ENCODE results near the gene FRMD8. TPM values are rescaled to one million over a fixed set of nuclear protein-coding genes. Genes with fewer than 3 reads are reported as not detected.

Gene FRMD8
- total RNA-seq, 1 donor from 2014 or later, result 21.9 TPM

DNA sequence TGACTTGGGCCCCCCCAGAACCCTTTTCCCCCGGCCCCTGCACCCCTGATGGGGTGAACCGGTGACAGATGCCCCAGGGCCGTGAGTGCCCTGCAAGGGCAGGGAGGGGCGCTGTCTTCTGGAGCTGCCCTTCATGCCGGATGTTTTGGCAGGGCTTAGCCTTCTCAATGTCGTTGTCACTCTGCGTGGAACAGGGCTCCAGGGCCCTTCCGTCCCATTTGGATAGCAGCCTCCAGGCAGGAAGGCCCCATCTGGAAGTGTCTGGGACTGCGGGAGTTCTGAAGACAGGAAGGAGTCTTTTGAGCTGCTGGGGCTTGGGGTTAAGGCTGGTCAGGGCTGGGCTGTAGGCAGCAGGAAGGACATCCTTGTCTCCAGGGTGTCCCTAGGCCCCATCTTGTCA, 4.6 kb downstream of the FRMD8 start:
- FAIRE-seq (no peak), DNase-seq (ENCODE audit: low read depth) (no peak)
- TF ChIP-seq, protein P1, sequence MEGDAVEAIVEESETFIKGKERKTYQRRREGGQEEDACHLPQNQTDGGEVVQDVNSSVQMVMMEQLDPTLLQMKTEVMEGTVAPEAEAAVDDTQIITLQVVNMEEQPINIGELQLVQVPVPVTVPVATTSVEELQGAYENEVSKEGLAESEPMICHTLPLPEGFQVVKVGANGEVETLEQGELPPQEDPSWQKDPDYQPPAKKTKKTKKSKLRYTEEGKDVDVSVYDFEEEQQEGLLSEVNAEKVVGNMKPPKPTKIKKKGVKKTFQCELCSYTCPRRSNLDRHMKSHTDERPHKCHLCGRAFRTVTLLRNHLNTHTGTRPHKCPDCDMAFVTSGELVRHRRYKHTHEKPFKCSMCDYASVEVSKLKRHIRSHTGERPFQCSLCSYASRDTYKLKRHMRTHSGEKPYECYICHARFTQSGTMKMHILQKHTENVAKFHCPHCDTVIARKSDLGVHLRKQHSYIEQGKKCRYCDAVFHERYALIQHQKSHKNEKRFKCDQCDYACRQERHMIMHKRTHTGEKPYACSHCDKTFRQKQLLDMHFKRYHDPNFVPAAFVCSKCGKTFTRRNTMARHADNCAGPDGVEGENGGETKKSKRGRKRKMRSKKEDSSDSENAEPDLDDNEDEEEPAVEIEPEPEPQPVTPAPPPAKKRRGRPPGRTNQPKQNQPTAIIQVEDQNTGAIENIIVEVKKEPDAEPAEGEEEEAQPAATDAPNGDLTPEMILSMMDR (IDR thresholded peaks at IDR 0.05; ENCODE audit: insufficient read depth, low read length, severe bottlenecking), result no peak
- Histone ChIP-seq H3K27me3 (ENCODE audit: control insufficient read depth, insufficient read depth, low read length) (no peaks in the 10 kb centered on the region), H3K4me3 (ENCODE audit: low read depth, low read length) (no peak overlapping the region), H3K36me3 (ENCODE audit: control insufficient read depth, insufficient read depth, low read length) (peaks cover 47% of the 10 kb centered on the region)

DNA sequence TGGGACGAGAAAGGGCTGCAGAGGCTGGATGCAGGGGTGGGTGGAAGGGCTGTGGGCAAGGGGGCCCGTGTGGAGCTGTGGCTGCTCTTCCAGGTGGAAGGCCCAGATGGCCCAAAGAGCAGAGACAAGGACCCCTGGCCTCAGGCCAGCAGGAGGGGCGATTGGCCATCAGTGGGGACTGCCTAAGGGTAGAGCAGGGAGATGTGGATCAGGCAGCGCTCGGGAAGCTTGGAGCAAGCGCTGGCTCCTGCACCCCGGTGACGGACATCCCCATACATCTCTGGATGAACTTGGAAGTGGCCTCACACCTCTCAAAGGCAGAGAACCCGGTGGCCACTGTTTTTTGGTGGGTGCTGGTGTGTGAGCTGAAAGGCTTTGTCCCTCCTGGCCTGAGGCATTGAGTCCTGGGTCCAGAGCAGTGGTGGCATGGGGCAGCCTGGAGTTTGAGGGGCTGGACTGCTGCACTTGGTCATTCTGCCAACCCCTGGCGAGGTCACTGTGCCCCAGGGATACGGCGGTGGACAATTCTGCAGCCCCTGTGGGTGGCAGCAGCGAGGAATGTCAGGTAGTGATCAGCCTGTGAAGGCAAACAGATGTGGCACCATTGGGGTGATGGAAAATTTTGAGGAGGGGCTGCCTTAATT, 5.9 kb downstream of the FRMD8 start:
- Histone ChIP-seq H3K27me3 (ENCODE audit: control insufficient read depth, insufficient read depth, low read length) (no peaks in the 10 kb centered on the region), H3K36me3 (ENCODE audit: control insufficient read depth, insufficient read depth, low read length) (peaks cover 55% of the 10 kb centered on the region)
- no peak for FAIRE-seq

DNA sequence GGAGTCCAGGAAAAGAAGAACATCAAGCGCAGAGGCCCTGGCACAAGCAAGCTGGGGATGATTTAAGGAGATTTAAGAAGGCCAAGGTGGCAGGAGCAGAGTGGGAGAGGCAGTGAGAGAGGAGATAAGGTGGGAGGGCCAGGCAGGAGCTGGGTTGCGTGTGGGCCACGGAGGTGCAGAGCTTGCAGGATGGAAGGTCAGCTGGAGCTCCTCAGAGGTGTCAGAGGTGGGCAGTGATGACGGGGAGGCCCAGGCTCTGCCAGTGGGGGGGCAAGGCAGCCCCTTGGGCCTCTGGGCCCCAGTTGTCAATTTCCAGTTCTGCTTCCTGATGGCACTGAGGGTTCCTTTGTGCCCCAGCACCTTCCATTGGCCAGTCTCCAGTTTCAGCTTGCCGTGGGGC, 6.5 kb downstream of the FRMD8 start:
- Histone ChIP-seq H3K36me3 (ENCODE audit: control insufficient read depth, insufficient read depth, low read length) (peaks cover 55% of the 10 kb centered on the region), H3K4me3 (ENCODE audit: low read depth, low read length) (no peak overlapping the region), H3K27me3 (ENCODE audit: control insufficient read depth, insufficient read depth, low read length) (no peaks in the 10 kb centered on the region)
- no peak for FAIRE-seq
- no peak for DNase-seq (ENCODE audit: low read depth)
- TF ChIP-seq, protein P1 (IDR thresholded peaks at IDR 0.05; ENCODE audit: insufficient read depth, low read length, severe bottlenecking), result no peak

More for the DNA sequence above, 5.9 kb downstream of the FRMD8 start:
- no peak for DNase-seq (ENCODE audit: low read depth)
- TF ChIP-seq, protein P1 (IDR thresholded peaks at IDR 0.05; ENCODE audit: insufficient read depth, low read length, severe bottlenecking), result no peak
- no peak overlapping the region for H3K4me3 ChIP-seq (ENCODE audit: low read depth, low read length)

DNA sequence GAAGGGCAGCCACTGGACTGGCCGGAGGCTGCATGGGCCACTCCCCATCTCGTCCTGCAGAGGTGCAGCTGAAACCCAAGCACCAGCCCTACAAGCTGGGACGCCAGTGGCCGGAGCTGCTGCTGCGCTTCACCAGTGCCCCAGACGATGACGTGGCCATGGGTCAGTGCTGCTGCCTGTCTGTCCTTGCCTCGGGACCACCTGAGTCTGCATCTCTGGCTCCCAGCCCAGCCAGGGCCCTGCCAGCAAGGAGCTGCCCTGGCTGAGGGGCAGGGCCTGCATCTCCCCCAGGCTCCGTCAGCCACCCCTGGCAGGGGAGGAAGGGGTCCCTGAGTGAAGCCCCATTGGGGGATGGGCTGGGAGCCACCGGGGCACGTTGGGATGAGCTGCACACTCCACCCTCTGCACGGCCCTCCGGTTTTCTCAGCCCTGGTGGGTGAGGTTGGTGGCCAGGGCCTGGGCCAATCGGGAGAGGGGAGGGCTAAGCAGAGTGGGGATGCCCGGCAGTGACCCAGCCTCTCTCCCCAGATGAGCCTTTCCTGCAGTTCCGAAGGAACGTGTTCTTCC, 7.2 kb downstream of the FRMD8 start:
- FAIRE-seq (peak; percentile 72), DNase-seq (ENCODE audit: low read depth) (no peak)
- peaks cover 56% of the 10 kb centered on the region for H3K36me3 ChIP-seq (ENCODE audit: control insufficient read depth, insufficient read depth, low read length)
- H3K4me3 ChIP-seq (ENCODE audit: low read depth, low read length), result no peak overlapping the region
- no peaks in the 10 kb centered on the region for H3K27me3 ChIP-seq (ENCODE audit: control insufficient read depth, insufficient read depth, low read length)
- TF ChIP-seq, protein P1 (IDR thresholded peaks at IDR 0.05; ENCODE audit: insufficient read depth, low read length, severe bottlenecking), result no peak

DNA sequence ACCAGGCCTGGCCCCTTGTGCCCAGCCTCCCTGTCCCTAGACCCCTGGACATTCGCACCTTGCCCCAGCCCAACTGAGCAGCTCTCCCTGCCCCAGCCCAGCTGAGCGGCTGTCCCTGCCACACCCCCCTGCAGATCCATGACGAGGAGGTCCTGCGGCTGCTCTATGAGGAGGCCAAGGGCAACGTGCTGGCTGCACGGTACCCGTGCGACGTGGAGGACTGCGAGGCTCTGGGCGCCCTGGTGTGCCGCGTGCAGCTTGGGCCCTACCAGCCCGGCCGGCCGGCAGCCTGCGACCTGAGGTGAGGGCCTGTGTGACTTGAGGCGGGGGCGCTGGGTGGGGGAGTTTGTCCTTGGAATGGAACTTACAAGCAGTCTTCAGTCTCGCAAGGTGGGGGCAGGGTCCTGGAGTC, 7.7 kb downstream of the FRMD8 start:
- FAIRE-seq, result no peak

More for the DNA sequence above, 7.7 kb downstream of the FRMD8 start:
- TF ChIP-seq, protein P1 (IDR thresholded peaks at IDR 0.05; ENCODE audit: insufficient read depth, low read length, severe bottlenecking), result no peak
- no peak overlapping the region for H3K4me3 ChIP-seq (ENCODE audit: low read depth, low read length)
- no peak for DNase-seq (ENCODE audit: low read depth)
- H3K36me3 ChIP-seq (ENCODE audit: control insufficient read depth, insufficient read depth, low read length), result peaks cover 54% of the 10 kb centered on the region
- H3K27me3 ChIP-seq (ENCODE audit: control insufficient read depth, insufficient read depth, low read length), result no peaks in the 10 kb centered on the region

All from bronchial epithelial cell (primary cell).